ENCODE data around the gene IL10RA.

Gene IL10RA

DNA sequence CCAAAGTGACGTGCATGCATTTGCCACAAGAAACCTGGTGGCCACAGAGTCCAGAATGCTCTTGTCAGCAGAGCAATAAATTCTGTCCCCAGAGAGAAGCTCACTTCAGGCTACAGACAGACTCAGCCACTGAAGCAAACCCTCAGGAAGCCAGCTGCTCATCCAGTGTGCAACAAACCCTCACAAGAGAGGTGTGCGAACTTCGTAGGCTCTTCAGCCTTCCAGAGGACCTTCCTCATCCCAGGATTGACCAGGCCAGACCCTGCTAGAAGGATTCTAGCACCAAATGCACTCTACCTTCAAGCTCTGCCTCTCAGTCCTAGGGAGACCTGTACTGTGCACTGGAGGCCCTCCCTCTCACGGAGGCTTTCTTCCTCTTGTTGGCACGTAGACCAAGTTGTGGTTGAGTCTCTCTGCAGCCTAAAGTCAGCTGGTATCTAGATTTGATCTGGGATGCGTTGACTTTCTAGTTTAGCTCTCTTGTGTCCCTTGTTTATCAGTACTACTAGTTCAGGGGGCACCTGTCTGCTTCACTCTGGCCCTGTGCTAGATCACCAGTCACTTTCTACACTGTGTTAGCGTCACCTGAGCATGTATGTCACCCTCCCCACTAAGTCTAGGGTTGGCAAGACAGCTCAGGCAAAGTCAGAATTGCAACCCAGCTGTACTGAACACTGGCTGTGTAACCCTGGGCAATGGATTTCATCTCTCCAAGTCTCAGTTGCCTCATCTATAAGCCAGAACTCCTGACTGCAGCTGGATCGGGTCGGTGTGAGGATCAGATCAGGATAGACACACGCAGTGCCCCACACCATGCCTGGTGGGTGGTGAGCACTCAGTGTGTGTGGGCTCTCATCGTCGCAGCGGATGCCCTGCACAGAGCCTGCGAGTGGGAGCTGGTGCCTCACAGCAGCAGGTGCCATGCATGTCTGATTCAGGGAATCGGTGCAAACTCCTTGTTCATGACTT, 34.9 kb upstream of the IL10RA start:
- H3K4me3 ChIP-seq (ENCODE audit: low read depth, low read length): no peak overlapping the region
- TF ChIP-seq, protein P1, sequence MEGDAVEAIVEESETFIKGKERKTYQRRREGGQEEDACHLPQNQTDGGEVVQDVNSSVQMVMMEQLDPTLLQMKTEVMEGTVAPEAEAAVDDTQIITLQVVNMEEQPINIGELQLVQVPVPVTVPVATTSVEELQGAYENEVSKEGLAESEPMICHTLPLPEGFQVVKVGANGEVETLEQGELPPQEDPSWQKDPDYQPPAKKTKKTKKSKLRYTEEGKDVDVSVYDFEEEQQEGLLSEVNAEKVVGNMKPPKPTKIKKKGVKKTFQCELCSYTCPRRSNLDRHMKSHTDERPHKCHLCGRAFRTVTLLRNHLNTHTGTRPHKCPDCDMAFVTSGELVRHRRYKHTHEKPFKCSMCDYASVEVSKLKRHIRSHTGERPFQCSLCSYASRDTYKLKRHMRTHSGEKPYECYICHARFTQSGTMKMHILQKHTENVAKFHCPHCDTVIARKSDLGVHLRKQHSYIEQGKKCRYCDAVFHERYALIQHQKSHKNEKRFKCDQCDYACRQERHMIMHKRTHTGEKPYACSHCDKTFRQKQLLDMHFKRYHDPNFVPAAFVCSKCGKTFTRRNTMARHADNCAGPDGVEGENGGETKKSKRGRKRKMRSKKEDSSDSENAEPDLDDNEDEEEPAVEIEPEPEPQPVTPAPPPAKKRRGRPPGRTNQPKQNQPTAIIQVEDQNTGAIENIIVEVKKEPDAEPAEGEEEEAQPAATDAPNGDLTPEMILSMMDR (IDR thresholded peaks at IDR 0.05; ENCODE audit: control insufficient read depth, extremely low read depth, insufficient read depth): no peak
- no peak for DNase-seq (ENCODE audit: low read depth)

DNA sequence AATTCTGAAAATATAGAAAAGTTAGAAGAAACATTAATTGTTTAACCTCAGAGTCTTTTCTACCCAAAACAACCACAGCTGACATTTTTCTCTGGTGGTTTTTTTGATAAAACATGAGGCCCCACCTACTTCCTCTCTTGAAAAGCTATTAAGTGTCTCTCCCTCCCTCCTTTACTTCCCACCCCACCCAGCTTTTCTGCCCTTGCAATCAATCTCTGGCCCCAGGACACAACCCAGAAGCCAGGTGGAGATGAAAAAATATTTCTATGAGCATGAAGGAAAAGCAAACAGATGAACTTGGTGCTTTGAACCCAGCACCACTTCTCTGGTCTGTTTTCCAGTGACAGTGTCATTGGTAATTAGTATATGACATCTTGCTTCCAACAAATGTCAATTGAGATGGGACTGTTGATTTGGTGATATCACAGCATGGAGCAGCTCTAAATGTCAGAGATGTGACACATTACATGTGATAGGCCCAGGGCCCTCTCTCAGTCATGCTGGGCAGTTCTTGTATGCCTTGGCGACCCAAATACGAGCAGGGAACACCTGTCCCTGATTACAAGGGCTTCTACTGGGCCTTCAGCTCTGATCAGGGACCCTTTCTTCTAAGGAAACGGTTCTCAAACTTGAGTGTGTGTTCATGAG, 33.0 kb upstream of the IL10RA start:
- DNase-seq (ENCODE audit: low read depth): no peak
- H3K4me3 ChIP-seq (ENCODE audit: low read depth, low read length): no peak overlapping the region
- TF ChIP-seq, protein P1 (IDR thresholded peaks at IDR 0.05; ENCODE audit: control insufficient read depth, extremely low read depth, insufficient read depth): no peak

DNA sequence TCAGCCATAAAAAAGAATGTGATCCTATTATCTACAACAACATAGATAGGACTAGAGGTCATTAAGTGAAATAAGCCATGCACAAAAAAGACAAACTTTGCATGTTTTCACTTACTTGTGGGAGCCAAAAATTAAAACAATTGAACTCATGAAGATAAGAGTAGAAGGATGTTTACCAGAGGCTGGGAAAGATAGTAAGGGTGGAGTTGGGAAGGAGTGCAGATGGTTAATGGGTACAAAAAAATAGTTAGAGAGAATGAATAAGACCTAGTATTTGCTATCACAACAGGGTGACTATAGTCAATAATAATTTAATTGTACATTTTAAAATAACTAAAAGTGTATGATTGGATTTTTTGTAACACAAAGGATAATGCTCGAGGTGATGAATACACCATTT, 27.2 kb upstream of the IL10RA start:
- H3K4me3 ChIP-seq (ENCODE audit: low read depth, low read length): no peak overlapping the region
- TF ChIP-seq, protein P1 (IDR thresholded peaks at IDR 0.05; ENCODE audit: control insufficient read depth, extremely low read depth, insufficient read depth): no peak
- DNase-seq (ENCODE audit: low read depth): no peak

DNA sequence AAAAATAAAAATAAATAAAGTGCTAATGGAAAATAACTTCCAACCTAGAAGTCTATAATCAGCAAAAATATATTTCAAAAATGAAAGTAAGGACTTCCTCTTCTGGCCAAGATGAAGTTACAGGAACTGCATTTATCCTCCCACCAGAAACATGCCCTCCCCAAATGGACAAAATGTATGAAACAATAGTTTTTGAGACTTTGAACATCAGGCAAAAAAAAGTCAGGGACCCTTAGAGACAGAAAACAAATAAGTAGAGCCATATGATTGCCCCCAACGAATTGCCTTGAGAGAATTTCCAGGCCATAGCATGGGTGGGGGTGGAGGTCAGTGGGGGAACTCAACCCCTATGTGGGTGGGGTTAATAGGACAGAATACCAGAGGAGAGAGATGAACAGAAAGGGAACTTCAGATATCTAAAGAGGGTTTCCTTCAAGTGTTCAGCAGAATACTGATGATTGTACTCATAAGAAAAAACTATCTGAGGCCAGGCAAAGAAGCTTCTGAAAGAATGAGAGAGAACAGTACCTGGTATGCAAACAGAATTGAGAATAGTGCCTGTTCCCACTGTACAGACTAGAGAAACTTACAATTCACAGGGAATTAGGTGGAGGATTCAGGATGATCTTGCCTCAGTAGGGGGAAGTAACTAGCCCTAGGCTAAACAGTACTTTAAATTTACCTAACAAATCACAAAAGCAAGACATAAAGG, 26.6 kb upstream of the IL10RA start:
- DNase-seq (ENCODE audit: low read depth): no peak
- no peak overlapping the region for H3K4me3 ChIP-seq (ENCODE audit: low read depth, low read length)
- TF ChIP-seq, protein P1 (IDR thresholded peaks at IDR 0.05; ENCODE audit: control insufficient read depth, extremely low read depth, insufficient read depth): no peak

DNA sequence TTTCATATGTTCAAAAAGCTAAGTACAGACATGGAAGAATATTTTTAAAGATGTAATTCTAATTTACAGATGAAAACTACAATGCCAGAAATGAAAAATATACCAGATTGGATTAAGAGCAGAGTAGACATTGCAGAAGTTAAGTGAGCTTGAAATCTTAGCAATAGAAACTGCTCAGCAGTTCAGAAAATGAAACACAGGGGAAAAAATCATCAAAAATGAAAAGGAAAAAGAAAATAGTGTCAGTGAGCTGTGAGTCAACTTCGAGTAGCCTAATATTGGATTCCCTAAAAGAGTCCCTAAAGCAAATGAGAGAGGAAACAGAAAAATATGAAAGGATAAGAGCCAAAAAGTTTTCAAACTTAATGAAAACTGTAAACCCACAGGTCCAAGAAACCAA, 25.8 kb upstream of the IL10RA start:
- H3K4me3 ChIP-seq (ENCODE audit: low read depth, low read length): no peak overlapping the region
- no peak for DNase-seq (ENCODE audit: low read depth)
- TF ChIP-seq, protein P1 (IDR thresholded peaks at IDR 0.05; ENCODE audit: control insufficient read depth, extremely low read depth, insufficient read depth): no peak

DNA sequence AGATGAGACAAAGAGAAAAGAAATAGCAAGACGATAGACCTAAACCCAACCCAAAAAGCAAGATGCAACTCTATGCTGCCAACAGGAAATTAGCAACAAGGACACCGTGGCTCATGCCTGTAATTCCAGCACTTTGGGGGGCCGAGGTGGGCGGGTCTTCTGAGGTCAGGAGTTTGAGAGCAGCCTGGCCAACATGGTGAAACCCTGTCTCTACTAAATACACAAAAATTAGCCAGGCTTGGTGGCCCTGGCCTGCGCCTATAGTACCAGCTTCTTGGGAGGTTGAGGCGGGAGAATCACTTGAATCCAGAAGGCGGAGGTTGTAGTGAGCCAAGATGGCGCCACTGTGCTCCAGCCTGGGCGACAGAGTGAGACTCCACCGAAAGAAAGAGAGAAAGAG, 24.3 kb upstream of the IL10RA start:
- no peak for DNase-seq (ENCODE audit: low read depth)
- TF ChIP-seq, protein P1 (IDR thresholded peaks at IDR 0.05; ENCODE audit: control insufficient read depth, extremely low read depth, insufficient read depth): no peak
- no peak overlapping the region for H3K4me3 ChIP-seq (ENCODE audit: low read depth, low read length)
